HG03139 (cell line): ENCODE measurements around the gene RNF13.
"Not testable (repeated sequence)": the region's sequence is repeated elsewhere in the genome, so short reads cannot be mapped to it uniquely, and the experiment has no call there.

Experiments used
- ATAC-seq: cut with Tn5 transposase; IDR thresholded peaks from one replicate; pipeline ENCODE4 v1.9.1; 2021; ENCODE audit not compliant: unreplicated experiment

The RNF13 gene

GRCh38 chr3:149894205-149894604, 81.2 kb downstream of the RNF13 start:
- no peak for ATAC-seq

- no peak for ATAC-seq
Measured at GRCh38 chr3:149895339-149895738, 82.3 kb downstream of the RNF13 start.

GRCh38 chr3:149895769-149896168, 82.8 kb downstream of the RNF13 start:
- ATAC-seq = no peak

DNA sequence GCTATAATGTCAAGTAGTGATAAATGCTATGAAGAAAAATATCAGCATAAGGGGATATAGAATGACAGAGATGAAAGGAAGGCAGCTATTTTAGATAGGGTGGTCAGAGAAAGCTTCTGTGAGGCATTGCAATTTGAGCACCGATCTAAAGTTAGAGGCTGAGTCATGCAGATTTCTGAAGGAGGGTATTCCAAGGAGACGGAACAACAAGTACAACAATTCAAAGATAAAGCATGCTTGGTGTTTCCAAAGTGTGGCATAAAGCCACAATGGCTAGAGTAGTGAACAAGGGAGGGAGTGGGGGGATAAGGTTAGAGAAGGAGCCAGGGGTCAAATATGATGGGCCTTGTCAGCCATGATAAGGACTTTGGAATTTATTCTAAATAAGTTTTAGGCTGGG, 85.8 kb downstream of the RNF13 start:
- ATAC-seq = no peak

- no peak for ATAC-seq
Measured at GRCh38 chr3:149900322-149900721, 87.3 kb downstream of the RNF13 start.

- ATAC-seq = no peak
Measured at GRCh38 chr3:149901770-149902169, 88.8 kb downstream of the RNF13 start.

GRCh38 chr3:149902498-149903139, 89.6 kb downstream of the RNF13 start:
- no peak for ATAC-seq

- ATAC-seq = no peak
Measured at GRCh38 chr3:149906036-149906435, 93.0 kb downstream of the RNF13 start.

DNA sequence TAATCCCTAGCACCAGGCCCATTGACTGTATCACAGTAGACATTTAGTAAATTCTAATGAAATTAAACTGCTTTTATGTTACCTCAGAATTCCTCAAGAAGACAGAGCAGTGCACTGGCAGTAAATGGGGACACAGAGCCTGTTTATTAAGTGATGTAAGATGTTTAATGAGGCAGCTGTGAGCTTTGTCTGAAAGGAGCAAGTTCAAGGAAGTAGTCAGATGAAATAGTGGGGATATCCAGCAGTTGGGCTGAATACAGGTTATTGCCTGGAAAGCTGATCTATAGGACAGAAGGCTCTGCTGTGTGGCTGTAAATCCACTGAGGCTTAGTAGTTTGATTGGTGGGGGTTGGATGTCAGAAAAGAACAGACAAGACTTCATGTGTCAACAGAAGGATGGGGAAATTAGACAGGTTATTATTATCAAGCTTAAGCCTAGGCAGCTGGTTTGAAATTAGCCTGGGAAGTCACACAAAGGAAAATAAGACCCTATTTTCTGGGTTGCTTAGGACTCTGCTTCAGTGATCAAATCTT, 95.5 kb downstream of the RNF13 start:
- no peak for ATAC-seq

DNA sequence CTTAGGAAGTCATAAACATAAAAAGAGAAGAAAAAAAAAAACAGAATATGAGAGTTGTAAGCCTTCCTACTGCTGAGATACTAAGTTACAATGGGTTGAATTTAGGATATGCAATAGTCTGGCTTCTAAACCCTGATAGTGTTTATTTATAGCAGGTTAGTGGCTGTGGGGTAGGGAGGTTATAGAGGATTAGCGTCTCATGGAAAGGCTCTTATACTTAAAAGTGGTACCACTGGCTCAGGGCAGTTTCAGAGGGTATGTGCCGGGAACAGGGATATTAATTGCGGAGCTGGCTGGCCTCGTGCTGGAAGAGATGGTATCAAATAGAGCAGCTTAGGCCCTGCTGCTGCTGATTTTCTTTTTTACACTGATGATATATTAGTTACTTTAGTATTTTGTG, 96.9 kb downstream of the RNF13 start:
- no peak for ATAC-seq

DNA sequence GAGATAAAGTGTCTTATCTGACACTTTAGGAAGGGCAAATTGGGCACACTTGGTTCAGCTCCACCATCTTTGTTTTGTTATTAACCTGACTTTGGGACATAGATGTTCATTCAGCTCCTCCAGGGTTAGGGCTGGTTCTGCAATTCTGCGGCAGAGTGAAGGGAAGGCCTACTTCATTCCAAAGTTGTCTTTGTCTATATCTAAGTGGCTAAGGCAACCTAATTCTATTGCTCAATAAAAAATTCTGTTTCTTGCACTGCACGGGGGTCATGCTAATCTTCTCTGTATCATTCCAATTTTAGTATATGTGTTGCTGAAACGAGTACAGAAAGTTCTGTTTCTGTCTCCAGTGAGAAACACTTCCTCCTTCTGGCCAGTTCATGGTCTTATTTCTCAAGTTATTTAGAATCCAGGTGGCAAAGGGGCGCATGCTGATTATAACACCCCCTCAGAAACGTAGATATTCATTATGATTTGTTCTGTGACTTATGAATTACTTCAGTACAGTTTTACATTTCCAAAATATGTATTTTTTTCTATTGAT, 104.2 kb downstream of the RNF13 start:
- ATAC-seq = no peak

DNA sequence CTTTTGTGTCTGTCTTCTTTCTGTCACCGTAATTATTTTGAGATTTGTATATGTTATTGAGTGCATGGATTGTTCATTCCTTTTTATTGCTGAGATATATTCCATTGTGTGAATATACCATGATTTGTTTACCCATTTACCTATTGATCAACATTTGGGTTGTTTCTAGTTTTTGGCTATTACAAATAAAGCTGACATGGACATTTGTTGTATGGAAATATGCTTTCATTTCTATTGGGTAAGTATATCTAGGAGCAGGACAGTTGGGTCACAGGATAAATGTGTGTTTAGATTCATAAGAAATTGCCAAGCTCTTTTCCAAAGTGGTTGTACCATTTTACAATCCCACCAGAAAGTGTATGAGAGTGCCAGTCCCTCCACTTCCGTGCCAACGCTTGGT, 106.5 kb downstream of the RNF13 start:
- no peak for ATAC-seq

- no peak for ATAC-seq
Measured at GRCh38 chr3:149920119-149920518, 107.1 kb downstream of the RNF13 start.

DNA sequence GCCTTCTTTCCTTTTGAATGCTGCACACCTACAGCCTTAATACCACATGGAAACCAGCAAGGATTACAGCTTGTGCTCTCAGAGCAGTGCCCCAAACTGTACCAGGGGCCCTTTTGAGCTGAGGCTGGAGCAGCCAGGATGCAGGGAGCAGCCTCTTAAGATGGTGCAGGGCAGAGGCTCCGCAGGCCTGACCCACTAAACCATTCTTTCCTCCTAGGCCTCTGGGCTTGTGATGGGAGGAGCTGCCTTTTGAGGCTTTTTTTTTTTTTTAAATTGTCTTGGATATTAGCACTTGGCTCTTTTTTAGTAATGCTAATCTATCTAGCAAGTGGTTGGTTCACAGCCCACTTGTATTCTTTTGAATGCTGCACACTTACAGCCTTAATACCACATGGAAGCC, 120.0 kb downstream of the RNF13 start:
- no peak for ATAC-seq

- ATAC-seq = no peak
Measured at GRCh38 chr3:149933858-149934257, 120.8 kb downstream of the RNF13 start.

- ATAC-seq = no peak
Measured at GRCh38 chr3:149934524-149934923, 121.5 kb downstream of the RNF13 start.

- ATAC-seq = no peak
Measured at GRCh38 chr3:149936812-149937230, 123.8 kb downstream of the RNF13 start.

DNA sequence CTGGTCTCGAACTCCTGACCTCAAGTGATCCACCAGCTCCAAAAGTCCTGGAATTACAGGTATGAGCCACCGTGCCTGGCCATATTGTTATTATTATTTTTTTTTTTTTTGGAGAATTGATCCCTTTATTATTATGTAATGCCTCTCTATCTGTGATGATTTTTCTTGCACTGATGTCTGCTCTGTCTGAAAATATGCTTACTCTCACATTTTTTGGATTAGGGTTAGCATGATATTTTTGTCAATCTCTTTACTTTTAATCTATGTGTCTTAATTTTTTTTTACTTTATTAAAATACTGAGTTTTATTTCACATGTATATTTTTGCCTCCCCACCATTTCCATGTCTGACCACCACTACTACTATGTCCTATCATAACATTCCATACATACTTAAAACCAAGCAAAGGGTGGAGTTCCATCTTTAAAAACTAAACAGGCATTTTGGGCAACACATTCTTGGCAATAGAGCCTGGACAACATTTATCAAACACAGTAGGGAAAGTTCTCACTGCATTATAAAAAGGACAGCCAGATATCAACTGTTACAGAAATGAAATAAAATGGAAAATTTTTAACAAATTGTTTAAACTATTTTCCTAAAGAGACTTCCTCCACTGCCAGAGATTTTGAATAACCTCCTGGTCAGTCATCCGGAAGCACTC, 125.5 kb downstream of the RNF13 start:
- ATAC-seq = not testable (repeated sequence)

DNA sequence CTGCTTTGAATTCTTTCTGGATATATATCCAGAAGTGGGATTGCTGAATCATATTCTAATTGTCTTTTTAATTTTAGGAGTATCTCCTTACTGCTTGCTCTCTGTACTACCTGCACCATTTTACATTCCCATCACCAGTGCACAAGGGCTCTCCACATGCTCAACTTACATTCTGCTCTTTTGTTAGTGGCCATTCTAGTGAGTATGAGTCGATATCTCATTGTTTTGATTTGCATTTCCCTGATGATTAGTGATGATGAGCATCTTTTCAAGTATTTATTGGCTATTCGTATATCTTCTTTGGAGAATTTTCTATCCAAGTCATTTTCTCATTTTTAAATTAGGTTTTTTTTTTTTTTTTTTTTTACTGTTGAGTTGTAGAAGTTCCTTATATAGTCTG, 128.2 kb downstream of the RNF13 start:
- ATAC-seq = no peak

DNA sequence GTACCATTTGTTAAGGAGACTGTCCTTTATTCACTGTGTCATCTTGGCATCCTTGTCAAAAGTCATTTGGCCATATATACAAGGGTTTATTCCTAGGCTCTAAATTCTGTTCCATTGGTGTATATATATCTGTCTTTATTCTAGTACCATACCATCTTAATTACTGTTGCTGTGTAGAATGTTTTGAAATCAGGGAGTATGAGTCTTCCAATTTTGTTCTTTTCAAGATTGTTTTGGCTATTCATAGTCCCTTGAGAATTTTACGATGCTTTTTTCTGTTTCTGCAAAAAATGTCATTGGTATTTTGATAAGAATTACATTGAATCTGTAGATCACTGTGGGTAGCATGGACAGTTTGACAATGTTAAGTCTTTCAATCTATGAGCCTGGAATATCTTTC, 128.9 kb downstream of the RNF13 start:
- no peak for ATAC-seq

DNA sequence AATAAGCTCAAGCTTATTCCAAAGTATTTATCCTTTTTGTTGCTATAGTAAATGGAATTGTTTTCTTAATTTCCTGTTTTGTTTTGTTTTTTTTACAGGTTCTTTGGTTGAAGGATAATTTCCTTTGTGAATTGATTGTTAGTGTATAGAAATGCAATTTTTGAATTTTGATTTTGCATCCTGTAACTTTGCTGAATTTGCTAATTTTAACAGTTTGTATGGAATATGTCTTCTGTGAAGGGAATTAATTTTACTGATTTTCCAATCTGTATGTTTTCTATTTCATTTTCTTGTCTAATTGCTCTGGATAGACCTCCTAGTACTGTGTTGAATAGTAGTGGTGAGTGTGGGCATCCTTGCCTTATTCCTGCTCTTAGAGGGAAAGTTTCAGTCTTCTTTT, 129.4 kb downstream of the RNF13 start:
- ATAC-seq = no peak

- not testable (repeated sequence) for ATAC-seq
Measured at GRCh38 chr3:149943966-149944365, 131.0 kb downstream of the RNF13 start.
